Stimulated activated CD8-positive, alpha-beta memory T cell treated with anti-CD3 and anti-CD28 coated beads, Interleukin-2, amount 100 ng/mL, for 48 hours (primary cell): Measurements from ENCODE around the gene CHD5.

Experiments used
- DNase-seq, 2 donors: peaks; one replicate each; pipeline ENCODE4 v3.0.0-alpha.2; 2020; ENCODE audit warnings: low read depth in 2 of 2

CHD5 gene

GRCh38 chr1:6202256-6202655, 22.1 kb upstream of the CHD5 start:
- DNase-seq, result no peak

GRCh38 chr1:6200188-6200809, 20.2 kb upstream of the CHD5 start:
- no peak for DNase-seq

GRCh38 chr1:6199298-6200187, 19.4 kb upstream of the CHD5 start, which contains the start of gene RPL22:
Gene RPL22, minus strand, starts transcription at chr1:6199595. Its CDS starts 22 bp downstream, at chr1:6199573.
- peak; percentile 94 to 97 for DNase-seq

- DNase-seq, result no peak
Observed at GRCh38 chr1:6198646-6199297, 18.7 kb upstream of the CHD5 start.

- no peak for DNase-seq
Observed at GRCh38 chr1:6197746-6198427, 17.8 kb upstream of the CHD5 start.

- no peak for DNase-seq
Observed at GRCh38 chr1:6191968-6192367, 11.8 kb upstream of the CHD5 start.

GRCh38 chr1:6188466-6188865, 8.3 kb upstream of the CHD5 start:
- no peak for DNase-seq

- no peak for DNase-seq
Observed at GRCh38 chr1:6185635-6186382, 5.7 kb upstream of the CHD5 start.

GRCh38 chr1:6185151-6185550, 5.0 kb upstream of the CHD5 start:
- no peak for DNase-seq

- DNase-seq, result no peak
Observed at GRCh38 chr1:6184083-6184783, 4.1 kb upstream of the CHD5 start.

GRCh38 chr1:6183520-6183989, 3.4 kb upstream of the CHD5 start:
- DNase-seq, result no peak

GRCh38 chr1:6181347-6181770, 1.2 kb upstream of the CHD5 start:
- no peak for DNase-seq

GRCh38 chr1:6180707-6181311, 688 bp upstream of the CHD5 start:
- DNase-seq, result no peak

- DNase-seq, result no peak
Observed at GRCh38 chr1:6179564-6180175, 451 bp downstream of the CHD5 start.

- no peak for DNase-seq
Observed at GRCh38 chr1:6178751-6179563, 1.2 kb downstream of the CHD5 start.

GRCh38 chr1:6177681-6178380, 2.3 kb downstream of the CHD5 start:
- DNase-seq, result no peak

- DNase-seq, result no peak
Observed at GRCh38 chr1:6176779-6177178, 3.3 kb downstream of the CHD5 start.

GRCh38 chr1:6175411-6175828, 4.7 kb downstream of the CHD5 start:
- no peak for DNase-seq
